ENCODE results near the gene EML1. TPM values are rescaled to one million over a fixed set of nuclear protein-coding genes. Genes with fewer than 3 reads are reported as not detected.

The EML1 gene
- total RNA-seq, 1 experiment from 2014 or later: 7.2 TPM

DNA sequence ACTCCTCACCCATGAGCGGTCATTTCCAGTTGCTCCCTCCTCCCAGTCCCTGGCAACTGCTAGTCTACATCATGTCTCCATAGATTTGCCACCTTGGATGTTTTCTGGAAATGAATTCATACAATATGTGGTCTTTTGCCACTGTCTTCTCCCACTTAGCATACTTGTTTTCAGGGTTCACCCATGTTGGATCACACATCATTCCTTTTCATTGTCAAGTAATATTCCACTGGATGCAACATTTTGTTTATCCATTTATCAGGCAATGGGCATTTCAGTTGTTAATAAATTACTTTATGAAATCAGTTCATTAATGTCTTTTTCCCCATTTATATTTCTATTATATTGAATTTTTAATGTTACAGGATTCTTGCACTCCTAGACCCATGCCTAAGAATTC is 64.3 kb downstream of the EML1 start:
- no TSS peak for BruUV-seq (replicated peaks)
- no peaks in the 10 kb centered on the region for H3K27me3 Mint-ChIP-seq (ENCODE audit: insufficient read depth, unreplicated experiment)
- CTCF ChIA-PET: interaction anchor here (0.6 kb wide), 1 partner anchor 44 kb away, joined by 3 read pairs; no protein-coding TSS in a partner anchor

DNA sequence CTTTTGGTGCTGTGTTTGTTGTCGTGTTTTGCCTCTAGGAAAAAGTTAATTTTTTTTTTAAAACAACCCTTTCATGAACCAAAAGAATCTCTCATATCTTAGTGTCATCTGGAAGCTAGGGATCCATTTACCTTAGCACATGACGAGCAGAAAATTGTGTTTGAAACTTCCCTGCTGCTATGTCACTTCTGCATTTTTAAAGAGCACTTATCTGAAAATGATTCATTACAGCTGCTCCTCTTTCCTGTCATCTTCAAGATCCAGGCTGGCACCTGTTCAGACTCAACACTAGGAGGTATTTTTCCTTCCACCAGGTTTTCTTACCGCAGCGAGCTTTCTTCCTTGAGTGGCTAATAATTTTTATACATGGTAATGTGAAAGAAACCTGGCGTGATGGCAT is 67.0 kb downstream of the EML1 start:
- POLR2A ChIA-PET: no interaction called here
- Mint-ChIP-seq H3K27me3 (ENCODE audit: insufficient read depth, unreplicated experiment) (no peaks in the 10 kb centered on the region), H3K27ac (ENCODE audit: unreplicated experiment) (no peak overlapping the region), H3K9me3 (ENCODE audit: unreplicated experiment) (no peaks in the 10 kb centered on the region), H3K4me3 (ENCODE audit: unreplicated experiment) (no peak overlapping the region), H3K36me3 (ENCODE audit: insufficient read depth, unreplicated experiment) (no peaks in the 10 kb centered on the region), H3K4me1 (ENCODE audit: low read depth, unreplicated experiment) (no peaks in the 10 kb centered on the region)
- DNase-seq: no peak
- no peaks in the 10 kb centered on the region for H3K36me3 ChIP-seq (ENCODE audit: control insufficient read depth, insufficient read depth, low read length)
- TF ChIP-seq, protein P1, sequence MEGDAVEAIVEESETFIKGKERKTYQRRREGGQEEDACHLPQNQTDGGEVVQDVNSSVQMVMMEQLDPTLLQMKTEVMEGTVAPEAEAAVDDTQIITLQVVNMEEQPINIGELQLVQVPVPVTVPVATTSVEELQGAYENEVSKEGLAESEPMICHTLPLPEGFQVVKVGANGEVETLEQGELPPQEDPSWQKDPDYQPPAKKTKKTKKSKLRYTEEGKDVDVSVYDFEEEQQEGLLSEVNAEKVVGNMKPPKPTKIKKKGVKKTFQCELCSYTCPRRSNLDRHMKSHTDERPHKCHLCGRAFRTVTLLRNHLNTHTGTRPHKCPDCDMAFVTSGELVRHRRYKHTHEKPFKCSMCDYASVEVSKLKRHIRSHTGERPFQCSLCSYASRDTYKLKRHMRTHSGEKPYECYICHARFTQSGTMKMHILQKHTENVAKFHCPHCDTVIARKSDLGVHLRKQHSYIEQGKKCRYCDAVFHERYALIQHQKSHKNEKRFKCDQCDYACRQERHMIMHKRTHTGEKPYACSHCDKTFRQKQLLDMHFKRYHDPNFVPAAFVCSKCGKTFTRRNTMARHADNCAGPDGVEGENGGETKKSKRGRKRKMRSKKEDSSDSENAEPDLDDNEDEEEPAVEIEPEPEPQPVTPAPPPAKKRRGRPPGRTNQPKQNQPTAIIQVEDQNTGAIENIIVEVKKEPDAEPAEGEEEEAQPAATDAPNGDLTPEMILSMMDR (IDR thresholded peaks at IDR 0.05; ENCODE audit: insufficient read depth in 1 of 2, low read depth in 1 of 2, low read length in 1 of 2, severe bottlenecking in 1 of 2, unreplicated experiment in 1 of 2): no peak
- no peaks in the 10 kb centered on the region for H3K4me1 ChIP-seq
- CTCF ChIA-PET: no interaction called here
- intact Hi-C loops (cut with micrococcal nuclease; ENCODE audit: unreplicated experiment): no loop called here
- BruUV-seq (replicated peaks): no TSS peak
- no peaks in the 10 kb centered on the region for H3K27me3 ChIP-seq (replicated peaks; ENCODE audit: control insufficient read depth, insufficient read depth, low read length)
- no peaks in the 10 kb centered on the region for H3K9me3 ChIP-seq
- no peak overlapping the region for H3K4me3 ChIP-seq (ENCODE audit: low read depth, low read length)

More for the DNA sequence above, 64.3 kb downstream of the EML1 start:
- no peak overlapping the region for H3K4me3 Mint-ChIP-seq (ENCODE audit: unreplicated experiment)
- H3K36me3 Mint-ChIP-seq (ENCODE audit: insufficient read depth, unreplicated experiment): peaks cover 6% of the 10 kb centered on the region
- Histone ChIP-seq H3K36me3 (ENCODE audit: control insufficient read depth, insufficient read depth, low read length) (no peaks in the 10 kb centered on the region), H3K27me3 (replicated peaks; ENCODE audit: control insufficient read depth, insufficient read depth, low read length) (no peaks in the 10 kb centered on the region), H3K9me3 (no peaks in the 10 kb centered on the region), H3K4me1 (no peaks in the 10 kb centered on the region), H3K4me3 (ENCODE audit: low read depth, low read length) (no peak overlapping the region)
- POLR2A ChIA-PET: no interaction called here
- TF ChIP-seq, protein P1 (IDR thresholded peaks at IDR 0.05; ENCODE audit: insufficient read depth in 1 of 2, low read depth in 1 of 2, low read length in 1 of 2, severe bottlenecking in 1 of 2, unreplicated experiment in 1 of 2): no peak
- H3K4me1 Mint-ChIP-seq (ENCODE audit: low read depth, unreplicated experiment): no peaks in the 10 kb centered on the region
- no peaks in the 10 kb centered on the region for H3K9me3 Mint-ChIP-seq (ENCODE audit: unreplicated experiment)
- H3K27ac Mint-ChIP-seq (ENCODE audit: unreplicated experiment): no peak overlapping the region
- no peak for DNase-seq
- intact Hi-C loops (cut with micrococcal nuclease; ENCODE audit: unreplicated experiment): no loop called here

DNA sequence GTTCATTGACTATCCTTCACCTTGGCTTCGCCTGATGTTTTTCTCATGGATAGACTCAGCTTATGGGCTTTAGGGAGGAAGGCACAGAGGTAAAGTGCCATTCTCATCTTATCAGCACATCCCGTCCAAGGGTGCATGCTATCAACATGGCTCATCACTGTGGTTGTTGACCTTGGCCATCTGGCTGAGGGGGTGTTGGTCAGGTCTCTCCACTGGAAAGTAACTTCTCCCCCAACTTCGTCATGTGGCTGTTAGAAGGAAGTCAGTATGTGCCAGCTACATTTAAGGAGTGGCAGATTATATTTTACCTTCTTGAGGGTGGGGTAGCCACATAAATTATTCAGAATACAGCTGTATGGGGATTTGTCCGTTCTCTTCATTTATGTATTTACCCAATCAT is 68.9 kb downstream of the EML1 start:
- Mint-ChIP-seq H3K4me1 (ENCODE audit: low read depth, unreplicated experiment) (no peaks in the 10 kb centered on the region), H3K9me3 (ENCODE audit: unreplicated experiment) (no peaks in the 10 kb centered on the region), H3K27me3 (ENCODE audit: insufficient read depth, unreplicated experiment) (no peaks in the 10 kb centered on the region), H3K36me3 (ENCODE audit: insufficient read depth, unreplicated experiment) (no peaks in the 10 kb centered on the region), H3K4me3 (ENCODE audit: unreplicated experiment) (no peak overlapping the region), H3K27ac (ENCODE audit: unreplicated experiment) (no peak overlapping the region)
- no peaks in the 10 kb centered on the region for H3K9me3 ChIP-seq
- H3K4me1 ChIP-seq: no peaks in the 10 kb centered on the region
- POLR2A ChIA-PET: no interaction called here
- CTCF ChIA-PET: no interaction called here
- no peaks in the 10 kb centered on the region for H3K27me3 ChIP-seq (replicated peaks; ENCODE audit: control insufficient read depth, insufficient read depth, low read length)
- H3K4me3 ChIP-seq (ENCODE audit: low read depth, low read length): no peak overlapping the region
- BruUV-seq (replicated peaks): no TSS peak
- no peaks in the 10 kb centered on the region for H3K36me3 ChIP-seq (ENCODE audit: control insufficient read depth, insufficient read depth, low read length)
- TF ChIP-seq, protein P1 (IDR thresholded peaks at IDR 0.05; ENCODE audit: insufficient read depth in 1 of 2, low read depth in 1 of 2, low read length in 1 of 2, severe bottlenecking in 1 of 2, unreplicated experiment in 1 of 2): no peak
- intact Hi-C loops (cut with micrococcal nuclease; ENCODE audit: unreplicated experiment): no loop called here
- DNase-seq: no peak
